PC-9 (cell line): Measurements from ENCODE around the gene BAHD1. TPM values are rescaled to one million over a fixed set of nuclear protein-coding genes. Genes with fewer than 3 reads are reported as not detected.

Experiments used
- BruUV-seq: library from RNA; stranded (reverse); fragments of 400-500 nt; replicated peaks from 2 replicates; lab custom pipeline; 2021; lab: Mats Ljungman, UMichigan
- CTCF ChIA-PET: fragments of 300-600 bp; sonication (Branson Sonifier 250); formaldehyde crosslinking; loops from one replicate; lab custom pipeline; 2022; ENCODE audit warnings: antibody characterized with exemption; lab: Charles Lee
- POLR2A ChIA-PET: fragments of 300-600 bp; sonication (Branson Sonifier 250); formaldehyde crosslinking; loops from one replicate; lab custom pipeline; 2022; ENCODE audit warnings: antibody characterized with exemption; ENCODE audit not compliant: unreplicated experiment; lab: Charles Lee
- DNase-seq, 2 experiments: peaks; one replicate each; pipeline versions ENCODE4 v3.0.0 to v3.0.0-alpha.2; 2015 to 2022; ENCODE audit warnings: mixed read lengths in 1 of 2
- H2AFZ ChIP-seq: fragments of 200-600 bp; sonication (generic); 2 replicates; pipeline ENCODE4 v1.8.1; 2017; ENCODE audit warnings: antibody characterized with exemption
- H3F3A ChIP-seq: fragments of 200-600 bp; sonication (generic); 2 replicates; pipeline ENCODE4 v1.8.1; 2017; ENCODE audit warnings: antibody characterized with exemption, mild to moderate bottlenecking, low read depth; ENCODE audit not compliant: insufficient read depth
- H3K27ac ChIP-seq: fragments of 200-600 bp; sonication (generic); 2 replicates; pipeline ENCODE4 v1.6.1; 2016; ENCODE audit warnings: mixed run types
- H3K27me3 ChIP-seq: fragments of 200-600 bp; sonication (generic); 2 replicates; pipeline ENCODE4 v1.6.1; 2016; ENCODE audit warnings: low read depth, mixed run types; ENCODE audit not compliant: insufficient read depth
- H3K36me3 ChIP-seq: fragments of 200-600 bp; sonication (generic); 2 replicates; pipeline ENCODE4 v1.6.1; 2016; ENCODE audit warnings: low read depth, mixed run types
- H3K4me1 ChIP-seq: fragments of 200-600 bp; sonication (generic); replicated peaks from 2 replicates; pipeline ENCODE4 v1.6.1; 2016; ENCODE audit warnings: mixed run types; ENCODE audit not compliant: insufficient read depth
- H3K4me2 ChIP-seq: fragments of 200-600 bp; sonication (generic); 2 replicates; pipeline ENCODE4 v1.6.1; 2017; ENCODE audit warnings: mixed run types
- H3K4me3 ChIP-seq: fragments of 200-600 bp; sonication (generic); 2 replicates; pipeline ENCODE4 v1.6.1; 2016; ENCODE audit warnings: mixed run types
- H3K79me2 ChIP-seq: fragments of 200-600 bp; sonication (generic); 2 replicates; pipeline ENCODE4 v1.6.1; 2017; ENCODE audit warnings: low read depth, mixed run types
- H3K9me2 ChIP-seq: fragments of 200-600 bp; sonication (generic); 2 replicates; pipeline ENCODE4 v1.8.1; 2017; ENCODE audit warnings: mild to moderate bottlenecking; ENCODE audit not compliant: insufficient read depth
- H3K9me3 ChIP-seq: fragments of 200-600 bp; sonication (generic); 2 replicates; pipeline ENCODE4 v1.8.1; 2016; ENCODE audit warnings: low read depth; ENCODE audit not compliant: insufficient read depth
- H4K20me1 ChIP-seq: fragments of 200-600 bp; sonication (generic); 2 replicates; pipeline ENCODE4 v1.8.1; 2017; ENCODE audit not compliant: insufficient read depth
- CTCF ChIP-seq: fragments of 200-600 bp; sonication (generic); conservative IDR thresholded peaks from 2 replicates; pipeline ENCODE4 v1.6.1; 2017; ENCODE audit warnings: mixed run types, antibody characterized with exemption, mild to moderate bottlenecking, moderate library complexity
- EZH2 ChIP-seq: fragments of 200-600 bp; sonication (generic); IDR thresholded peaks from 2 replicates; pipeline ENCODE4 v1.8.0; 2017; ENCODE audit warnings: antibody characterized with exemption, low read depth
- intact Hi-C: fragments of 100-400 bp; cut with micrococcal nuclease; formaldehyde crosslinking; loops from one replicate; pipeline ENCODE4 v1.10.0; 2022; ENCODE audit not compliant: unreplicated experiment
- total RNA-seq: library from RNA; stranded (reverse); gene quantifications from 2 replicates; pipeline ENCODE4 v1.2.3, GENCODE V29; 2021

The BAHD1 gene
- total RNA-seq, 1 experiment from 2014 or later = 19.1 TPM

GRCh38 chr15:40471105-40471807 is 30.5 kb downstream of the BAHD1 start:
- TF ChIP-seq EZH2 (no peak), CTCF (no peak)
- Histone ChIP-seq H3K36me3 (no peaks in the 10 kb centered on the region), H3F3A (peaks cover 22% of the 10 kb centered on the region; the same call in 1 of the 2 replicates), H3K4me3 (peak overlapping the region; percentile 66), H3K9me3 (no peaks in the 10 kb centered on the region), H3K4me2 (peak overlapping the region; percentile 77), H2AFZ (peak overlapping the region; percentile 72), H3K27me3 (no peaks in the 10 kb centered on the region), H3K79me2 (0 out of 2 replicates have a peak, but pooled peaks cover 7% of the 10 kb centered on the region), H3K4me1 (peaks cover 17% of the 10 kb centered on the region), H3K9me2 (no peaks in the 10 kb centered on the region), H3K27ac (peak overlapping the region; percentile 31; the same call in 1 of the 2 replicates), H4K20me1 (no peaks in the 10 kb centered on the region)
- ChIA-PET POLR2A (no interaction called here), CTCF (no interaction called here)
- BruUV-seq = TSS peak; percentile 81
- DNase-seq = no peak
- intact Hi-C loops = loop anchor here (2.0 to 5.0 kb wide), 3 partner anchors 30 to 94 kb away; partner anchors contain the start of genes BAHD1 and CCDC32

- ChIA-PET POLR2A (no interaction called here), CTCF (interaction anchor here (0.6 kb wide), 1 partner anchor 422 kb away, joined by 5 read pairs; no protein-coding TSS in a partner anchor)
- Histone ChIP-seq H3K4me1 (peaks cover 17% of the 10 kb centered on the region), H3K9me2 (no peaks in the 10 kb centered on the region), H3K36me3 (no peaks in the 10 kb centered on the region), H3K79me2 (0 out of 2 replicates have a peak, but pooled peaks cover 7% of the 10 kb centered on the region), H3K4me2 (peak overlapping the region; percentile 77), H3K27me3 (no peaks in the 10 kb centered on the region), H3K4me3 (peak overlapping the region; percentile 66), H3K9me3 (no peaks in the 10 kb centered on the region), H3K27ac (peak overlapping the region; percentile 47; the same call in 1 of the 2 replicates), H4K20me1 (no peaks in the 10 kb centered on the region), H2AFZ (peak overlapping the region; percentile 72), H3F3A (peaks cover 22% of the 10 kb centered on the region; the same call in 1 of the 2 replicates)
- peak; percentile 88 to 90 for DNase-seq
- intact Hi-C loops = loop anchor here (2.0 to 5.0 kb wide), 3 partner anchors 31 to 93 kb away; partner anchors contain the start of genes BAHD1 and CCDC32
- no TSS peak for BruUV-seq
- TF ChIP-seq CTCF = no peak
- no peak for TF ChIP-seq EZH2
These were observed 31.0 kb downstream of the BAHD1 start for GRCh38 chr15:40471808-40472150.

GRCh38 chr15:40472171-40472727 is 31.5 kb downstream of the BAHD1 start:
- BruUV-seq = no TSS peak
- Histone ChIP-seq H3K4me2 (peak overlapping the region; percentile 77), H3K27me3 (no peaks in the 10 kb centered on the region), H3K4me1 (peaks cover 19% of the 10 kb centered on the region), H3K4me3 (peak overlapping the region; percentile 66; the same call in 1 of the 2 replicates), H3K9me3 (no peaks in the 10 kb centered on the region), H4K20me1 (no peaks in the 10 kb centered on the region), H3K36me3 (no peaks in the 10 kb centered on the region), H3K27ac (peak overlapping the region; percentile 47; the same call in 1 of the 2 replicates), H2AFZ (no peak overlapping the region), H3K79me2 (0 out of 2 replicates have a peak, but pooled peaks cover 7% of the 10 kb centered on the region), H3F3A (peaks cover 25% of the 10 kb centered on the region; the same call in 1 of the 2 replicates), H3K9me2 (no peaks in the 10 kb centered on the region)
- CTCF ChIA-PET = interaction anchor here (0.6 kb wide), 1 partner anchor 422 kb away, joined by 5 read pairs; no protein-coding TSS in a partner anchor
- TF ChIP-seq EZH2 = no peak
- TF ChIP-seq CTCF = no peak
- intact Hi-C loops = loop anchor here (5.0 kb wide), 1 partner anchor 35 kb away; no protein-coding TSS in a partner anchor
- no peak for DNase-seq
- POLR2A ChIA-PET = interaction anchor here (0.5 kb wide), 1 partner anchor 221 kb away, joined by 3 read pairs; no protein-coding TSS in a partner anchor
